Right lobe of liver (tissue), 4 donors: ENCODE measurements around the gene SLC35A3.

Experiments
- POLR2A ChIP-seq: fragments of 450-650 bp; IDR thresholded peaks from one replicate; pipeline ENCODE4 v1.6.1; 2017; ENCODE audit warnings: antibody characterized with exemption, mild to moderate bottlenecking
- TF ChIP-seq, protein P1 (sequence below), 4 donors: fragments of 200-600 bp in 3 of 4; fragments of 450-650 bp in 1 of 4; IDR thresholded peaks; one replicate each; pipeline versions ENCODE4 v1.5.1 to v1.8.0; 2016 to 2022; ENCODE audit warnings: antibody characterized with exemption in 4 of 4, mild to moderate bottlenecking in 2 of 4
- donor health status: DM: no; HTN: no; CAD: no.
- donor health status: DM: no; HTN: no; CAD: no.
- donor health status: DM: no; HTN: yes; CAD: no.

DNA sequence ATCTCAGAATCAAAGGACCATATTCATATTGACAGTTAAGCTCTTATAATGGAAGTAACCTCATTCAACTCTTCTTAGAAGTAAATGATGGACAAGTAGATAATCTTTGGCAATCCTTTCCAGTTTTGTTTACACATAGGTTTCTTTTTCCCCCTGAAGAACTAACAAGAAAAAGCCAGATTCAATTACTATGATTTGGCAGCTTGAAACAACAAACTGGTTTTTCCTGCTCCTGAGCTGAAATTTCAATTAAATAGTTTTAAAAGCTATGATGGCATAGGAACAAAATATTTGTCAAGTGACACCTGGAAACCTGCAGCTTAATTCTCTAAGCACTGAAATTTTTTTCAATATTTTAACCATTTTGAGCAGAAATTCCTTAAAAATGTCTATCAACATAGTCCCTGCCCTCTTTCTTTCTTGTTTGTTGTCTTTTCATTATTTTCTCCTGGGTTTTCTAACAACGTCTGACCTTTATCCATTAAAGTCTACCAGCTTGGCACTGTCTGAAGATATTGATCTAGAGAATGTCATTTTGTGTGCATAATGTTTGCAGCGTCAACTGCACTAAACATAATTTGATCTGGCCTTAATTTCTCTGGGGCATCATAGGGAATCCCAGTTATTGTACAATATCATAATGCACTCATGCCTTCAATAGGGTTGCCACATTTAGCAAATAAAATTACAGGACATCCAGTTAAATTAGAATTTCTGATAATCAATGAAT is 4.0 kb upstream of the SLC35A3 start:
- TF ChIP-seq, protein P1, sequence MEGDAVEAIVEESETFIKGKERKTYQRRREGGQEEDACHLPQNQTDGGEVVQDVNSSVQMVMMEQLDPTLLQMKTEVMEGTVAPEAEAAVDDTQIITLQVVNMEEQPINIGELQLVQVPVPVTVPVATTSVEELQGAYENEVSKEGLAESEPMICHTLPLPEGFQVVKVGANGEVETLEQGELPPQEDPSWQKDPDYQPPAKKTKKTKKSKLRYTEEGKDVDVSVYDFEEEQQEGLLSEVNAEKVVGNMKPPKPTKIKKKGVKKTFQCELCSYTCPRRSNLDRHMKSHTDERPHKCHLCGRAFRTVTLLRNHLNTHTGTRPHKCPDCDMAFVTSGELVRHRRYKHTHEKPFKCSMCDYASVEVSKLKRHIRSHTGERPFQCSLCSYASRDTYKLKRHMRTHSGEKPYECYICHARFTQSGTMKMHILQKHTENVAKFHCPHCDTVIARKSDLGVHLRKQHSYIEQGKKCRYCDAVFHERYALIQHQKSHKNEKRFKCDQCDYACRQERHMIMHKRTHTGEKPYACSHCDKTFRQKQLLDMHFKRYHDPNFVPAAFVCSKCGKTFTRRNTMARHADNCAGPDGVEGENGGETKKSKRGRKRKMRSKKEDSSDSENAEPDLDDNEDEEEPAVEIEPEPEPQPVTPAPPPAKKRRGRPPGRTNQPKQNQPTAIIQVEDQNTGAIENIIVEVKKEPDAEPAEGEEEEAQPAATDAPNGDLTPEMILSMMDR (IDR thresholded peaks at IDR 0.05), result no peak
- no peak for TF ChIP-seq POLR2A
